Stimulated activated CD8-positive, alpha-beta memory T cell treated with anti-CD3 and anti-CD28 coated beads, Interleukin-7, amount 100 ng/mL, for 1 hour (primary cell): ENCODE results near the gene IGSF3.
A peak's percentile ranks its signal among the peaks of the same experiment; 100 is the strongest.

Experiments used
- DNase-seq, 2 donors: peaks; one replicate each; pipeline ENCODE4 v3.0.0-alpha.2; 2020; ENCODE audit warnings: low read depth in 2 of 2

The IGSF3 gene

GRCh38 chr1:116559304-116559761 is 108.2 kb downstream of the IGSF3 start:
- no peak for DNase-seq

DNA sequence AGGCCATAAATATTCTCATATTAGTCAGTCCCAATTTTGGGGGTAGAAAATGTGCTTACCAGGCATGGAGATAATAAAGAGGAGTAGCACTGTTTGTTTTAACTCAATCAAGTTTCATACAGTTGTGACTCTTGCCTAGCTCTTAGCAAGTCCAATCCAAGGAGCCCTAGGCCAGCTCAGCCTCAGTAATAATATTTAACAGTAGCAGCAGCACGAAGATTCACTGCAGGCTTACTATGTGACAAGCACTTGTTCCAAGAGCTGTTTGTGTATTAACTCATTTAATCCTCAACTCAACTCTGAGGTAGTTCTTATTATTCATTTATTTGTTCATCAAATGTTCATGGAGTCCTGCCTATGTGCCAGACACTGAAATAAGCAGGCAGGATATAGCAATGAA is 109.0 kb downstream of the IGSF3 start:
- DNase-seq = no peak

DNA sequence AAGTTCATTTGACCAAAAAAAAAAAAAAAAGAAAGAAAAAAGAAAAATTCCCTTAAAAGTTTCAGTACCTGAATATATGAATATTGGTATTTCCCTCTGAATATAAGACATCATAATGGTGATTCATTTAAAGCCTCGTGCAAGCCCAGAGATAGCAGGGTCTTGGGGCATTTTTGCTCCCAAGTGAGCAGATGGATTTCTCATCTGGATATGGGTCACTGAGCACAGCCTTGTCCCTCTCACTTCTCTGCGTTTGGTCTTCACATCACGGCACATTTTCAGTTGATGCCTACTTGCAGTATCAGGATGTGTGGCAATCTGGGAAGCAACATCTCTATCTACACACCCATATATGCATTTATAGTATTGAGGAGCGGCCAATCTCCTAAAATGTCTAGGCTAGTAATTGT is 109.4 kb downstream of the IGSF3 start:
- no peak for DNase-seq

- no peak for DNase-seq
Measured at GRCh38 chr1:116557323-116557878, 110.1 kb downstream of the IGSF3 start.

- peak; percentile 32 to 35 for DNase-seq
Measured at GRCh38 chr1:116556289-116557006, 111.1 kb downstream of the IGSF3 start.

GRCh38 chr1:116554924-116555323 is 112.6 kb downstream of the IGSF3 start:
- DNase-seq = no peak

DNA sequence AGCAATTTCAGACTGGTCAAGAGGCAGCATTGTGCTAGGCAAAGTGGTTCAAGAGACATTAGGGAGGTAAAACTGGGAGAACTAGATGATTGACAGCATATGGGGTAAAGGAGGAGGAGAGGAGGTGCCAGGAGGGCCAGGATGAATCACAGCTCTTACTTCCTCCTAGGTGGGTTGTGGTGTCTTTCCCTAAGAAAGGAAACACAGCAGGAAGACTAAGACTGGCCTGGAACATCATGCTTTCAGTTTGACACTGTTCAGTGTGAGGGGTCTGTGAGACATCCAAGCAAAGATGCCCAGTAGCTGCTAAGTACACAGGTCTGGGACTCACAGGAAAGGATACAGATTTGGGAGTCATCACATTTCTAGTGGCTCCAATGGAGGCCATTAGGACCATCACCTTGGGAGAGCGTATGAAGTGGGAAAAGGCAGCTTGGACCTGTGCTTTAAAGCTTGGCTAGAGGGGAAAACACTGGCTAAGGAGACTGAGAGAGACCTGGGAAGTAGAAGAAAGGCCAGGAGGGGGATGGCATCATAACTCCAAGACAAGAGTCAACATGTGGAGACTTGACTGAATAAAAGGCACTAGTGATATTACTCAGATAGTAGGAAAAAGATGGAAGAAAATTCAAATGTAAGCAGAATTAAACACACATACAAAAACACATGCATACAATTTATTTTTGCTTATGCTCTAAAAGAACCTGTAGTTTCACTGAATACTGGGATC is 114.0 kb downstream of the IGSF3 start:
- DNase-seq = no peak

DNA sequence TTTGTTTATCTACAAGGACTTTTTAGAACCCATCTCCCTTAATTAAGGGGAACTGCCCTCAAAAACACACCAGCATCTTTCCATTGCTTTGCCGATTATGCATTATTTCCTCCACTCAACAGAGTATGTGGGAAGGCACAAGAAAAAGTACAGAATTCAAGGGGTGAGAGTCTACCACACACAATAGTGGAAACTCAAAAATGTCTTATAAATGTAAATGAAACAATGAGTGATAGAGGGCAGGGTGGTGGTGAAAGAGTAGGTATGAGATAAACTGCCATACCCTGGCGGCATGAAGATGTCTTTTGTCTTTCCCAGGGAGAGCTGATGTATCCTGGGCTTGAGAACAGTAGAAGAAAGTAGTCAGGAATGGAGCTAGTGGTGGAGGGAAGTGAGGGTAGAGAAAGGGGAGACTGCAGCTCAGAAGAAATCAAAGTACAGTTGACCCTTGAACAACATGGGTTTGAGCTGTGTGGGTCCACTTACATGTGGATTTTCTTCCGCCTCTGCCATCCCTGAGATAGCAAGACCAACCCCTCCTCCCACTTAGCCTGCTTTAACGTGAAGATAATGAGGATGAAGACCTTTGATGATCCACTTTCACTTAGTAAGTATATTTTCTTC is 121.1 kb downstream of the IGSF3 start:
- DNase-seq = no peak

DNA sequence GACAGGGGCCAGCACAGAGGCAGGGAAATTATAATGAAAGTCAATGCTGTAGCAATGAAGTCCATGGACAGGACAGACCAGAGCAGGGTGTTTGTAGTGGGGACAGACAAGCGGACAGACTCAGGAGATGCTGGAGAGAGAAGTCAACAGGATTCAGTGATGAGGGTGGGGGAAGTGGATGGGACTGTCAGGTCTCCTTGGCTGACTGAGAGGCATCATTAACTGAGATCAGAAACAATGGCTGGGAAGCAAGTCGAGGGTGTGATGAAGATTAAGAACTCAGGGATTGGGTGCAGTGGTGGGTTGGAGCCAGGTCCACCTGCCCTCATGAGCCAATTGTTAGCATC is 122.2 kb downstream of the IGSF3 start:
- no peak for DNase-seq

DNA sequence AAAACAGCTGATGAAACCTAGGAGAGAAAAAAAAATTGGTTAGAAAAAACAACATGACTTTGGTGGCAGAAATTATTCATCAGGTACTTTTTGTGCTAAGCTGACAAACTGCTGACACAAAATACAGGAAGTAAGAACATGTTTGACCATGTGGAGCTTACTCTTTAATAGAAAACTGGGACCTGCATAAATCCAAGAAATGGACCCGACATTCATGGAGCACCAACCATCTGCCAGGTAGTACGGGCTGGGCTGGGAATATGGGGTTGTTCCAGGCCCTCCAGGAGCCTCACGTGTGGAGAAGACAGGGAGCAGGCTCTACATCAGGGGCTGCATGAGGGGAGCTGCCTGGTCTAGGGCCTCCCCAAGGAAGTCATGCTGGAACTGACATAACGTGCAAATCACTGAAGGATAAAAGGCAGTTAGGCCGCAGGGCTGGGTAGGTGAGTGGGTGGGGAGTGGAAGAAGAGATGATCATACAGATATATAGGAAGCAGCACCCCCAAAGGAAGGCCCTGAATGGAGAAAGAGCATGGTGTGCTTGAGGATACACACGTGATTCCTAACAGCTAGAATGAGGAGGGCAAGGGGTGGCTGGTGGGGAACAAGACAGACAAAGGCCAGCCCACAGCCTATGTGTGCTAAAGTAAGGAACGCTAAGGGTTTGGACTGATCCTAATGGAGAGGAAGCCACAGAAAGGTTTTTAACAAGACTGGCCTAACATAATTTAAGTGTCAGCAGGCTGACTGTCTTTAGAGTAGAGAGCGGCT is 122.8 kb downstream of the IGSF3 start:
- no peak for DNase-seq

GRCh38 chr1:116540088-116540487 is 127.4 kb downstream of the IGSF3 start:
- no peak for DNase-seq

DNA sequence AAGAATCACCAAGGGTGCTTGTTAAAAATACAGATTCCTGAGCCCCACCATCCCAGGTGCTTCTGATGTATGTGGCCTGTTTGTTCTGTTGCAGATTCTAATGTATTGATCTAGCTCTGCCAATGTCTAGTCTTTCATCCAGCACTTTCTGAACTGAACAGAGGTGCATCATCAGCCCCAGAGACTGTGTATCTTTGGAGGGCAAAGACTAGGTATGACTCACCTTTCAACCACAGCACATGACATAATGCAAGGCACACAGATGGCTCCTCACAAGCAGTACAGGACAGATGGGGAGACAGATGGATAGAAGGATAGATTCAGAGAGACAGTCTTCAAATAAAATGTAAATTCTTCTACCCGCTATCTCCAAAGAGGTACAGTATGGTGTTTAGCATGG is 129.0 kb downstream of the IGSF3 start:
- no peak for DNase-seq

DNA sequence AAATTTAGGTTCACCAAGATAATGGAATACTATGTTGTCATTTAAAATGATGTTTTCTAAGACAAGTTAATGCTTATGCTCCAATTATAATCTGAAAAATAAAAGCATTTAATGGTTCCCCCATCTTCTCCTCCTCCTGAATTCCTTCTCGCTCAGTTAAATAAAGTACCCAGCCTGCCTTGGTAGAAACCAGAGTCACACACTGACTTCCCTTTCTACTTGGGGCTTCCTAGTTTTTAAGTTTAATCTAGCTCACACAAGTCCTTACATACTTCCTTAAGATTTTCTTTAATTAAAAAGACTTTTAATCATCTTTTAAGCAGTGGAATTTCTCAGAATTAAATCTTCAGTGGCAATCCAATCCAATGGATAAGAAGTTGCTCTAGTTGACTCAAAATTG is 129.6 kb downstream of the IGSF3 start:
- no peak for DNase-seq

- no peak for DNase-seq
Measured at GRCh38 chr1:116537040-116537831, 130.3 kb downstream of the IGSF3 start.

GRCh38 chr1:116534014-116534739 is 133.4 kb downstream of the IGSF3 start:
- DNase-seq = no peak

GRCh38 chr1:116533429-116533820 is 134.1 kb downstream of the IGSF3 start:
- DNase-seq = no peak

DNA sequence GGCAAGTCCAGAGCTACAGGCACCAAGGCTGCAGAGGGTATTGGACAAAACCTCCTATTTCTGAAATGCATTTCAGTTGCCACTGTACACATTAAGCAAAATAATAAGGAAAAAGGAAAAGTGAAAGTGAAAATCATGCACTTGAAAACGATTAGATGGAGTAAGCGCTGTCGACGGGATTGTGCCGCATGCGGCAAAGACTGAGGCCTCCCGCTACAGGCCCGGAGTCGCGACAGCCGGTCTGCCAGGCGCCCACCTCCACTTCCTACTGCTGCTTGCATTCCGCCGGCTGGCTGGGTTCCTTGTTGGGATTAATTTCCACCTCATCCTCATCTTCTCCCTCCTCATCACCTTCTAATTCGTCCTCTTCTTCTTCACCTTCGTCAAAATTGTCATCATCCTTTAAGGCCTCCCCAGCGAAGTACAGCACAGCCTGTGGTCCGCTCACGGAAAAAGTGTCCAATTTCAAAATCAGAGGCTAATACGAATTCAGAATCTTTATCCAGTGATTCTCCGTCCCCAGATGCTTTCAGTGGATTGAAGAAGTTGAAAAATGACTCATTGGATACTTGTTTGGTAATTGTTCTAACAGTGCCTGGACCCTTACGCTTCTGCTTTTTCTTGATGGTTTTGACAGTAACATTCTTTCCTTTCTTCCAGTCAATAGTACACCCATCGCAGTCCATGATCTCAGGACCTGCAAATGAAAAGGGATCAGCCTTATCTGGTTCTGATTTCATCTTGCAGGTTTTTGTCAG is 134.7 kb downstream of the IGSF3 start:
- DNase-seq = no peak

- DNase-seq = no peak
Measured at GRCh38 chr1:116531917-116532316, 135.6 kb downstream of the IGSF3 start.

DNA sequence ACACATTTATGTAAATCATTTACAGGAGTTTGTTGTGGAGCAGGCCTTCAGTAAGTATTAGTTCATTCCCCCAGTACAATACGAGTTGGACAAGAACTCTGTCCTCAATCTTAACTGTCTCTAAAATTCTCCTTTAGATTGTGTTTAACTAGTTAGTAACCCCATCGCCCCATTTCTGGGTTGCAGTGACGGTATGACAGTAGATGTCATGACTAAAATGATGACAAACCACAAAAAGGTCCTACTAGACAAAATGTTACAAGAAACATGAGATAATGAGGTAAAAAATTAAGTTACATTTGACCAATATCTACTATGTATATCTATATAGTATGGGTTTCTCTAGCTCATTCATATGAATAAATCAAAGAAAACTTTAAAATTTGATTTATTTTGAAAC is 137.9 kb downstream of the IGSF3 start:
- no peak for DNase-seq

DNA sequence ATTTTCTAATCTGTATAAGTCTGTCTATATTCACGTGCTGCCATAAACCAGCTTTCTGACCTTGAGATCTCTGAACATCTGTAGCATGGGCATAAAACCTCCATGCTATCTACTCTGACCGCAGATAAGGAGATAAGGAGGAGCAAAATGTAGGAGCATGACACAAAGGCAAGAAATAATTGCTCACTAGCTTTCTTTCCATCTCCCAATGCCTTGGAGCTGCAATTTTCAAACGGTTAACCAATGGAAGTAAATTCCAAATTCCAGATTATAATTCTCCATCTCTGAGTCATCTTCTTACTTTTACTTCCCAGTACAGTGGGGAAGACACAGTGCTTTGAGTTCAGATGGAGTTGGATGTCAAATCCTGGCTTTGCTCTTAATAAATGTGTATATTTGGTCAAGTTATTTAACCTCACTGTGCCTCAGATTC is 138.3 kb downstream of the IGSF3 start:
- DNase-seq = no peak
